ENCODE measurements around the gene USP17L13. TPM values are rescaled to one million over a fixed set of nuclear protein-coding genes. Genes with fewer than 3 reads are reported as not detected.
"Not testable (repeated sequence)": the region's sequence is repeated elsewhere in the genome, so short reads cannot be mapped to it uniquely, and the experiment has no call there.

The USP17L13 gene
- not detected for total RNA-seq
- not detected for polyA plus RNA-seq (ENCODE audit: insufficient read length in 2 of 2)
- long read RNA-seq, donor 1: 0 reads
- long read RNA-seq, donor 2: 0 reads
- long read RNA-seq, donor 3: 0 reads
- long read RNA-seq, donor 4: 0 reads

- WGBS (ENCODE audit: insufficient coverage): no CpG with 5 or more reads among the region's 14 CpGs
- H3K27me3 ChIP-seq (ENCODE audit: control insufficient read depth, insufficient read depth, low read length); H3K9me3 ChIP-seq (ENCODE audit: control insufficient read depth, insufficient read depth, low read length); DNase-seq (ENCODE audit: low read depth in 4 of 6, low spot score in 6 of 6); H3K4me3 ChIP-seq (ENCODE audit: low read depth, low read length); H3K36me3 ChIP-seq (ENCODE audit: control insufficient read depth, insufficient read depth, low read length); H3K27ac ChIP-seq (ENCODE audit: low read depth, low read length); H3K4me1 ChIP-seq (ENCODE audit: control insufficient read depth, insufficient read depth, low read length): not testable (repeated sequence)
Observed at GRCh38 chr4:9224596-9224995, at the start of gene USP17L13. Gene USP17L13, plus strand, starts transcription at chr4:9224896. Its CDS starts 0 bp downstream, at chr4:9224896.

GRCh38 chr4:9210357-9210756, 14.3 kb upstream of the USP17L13 start, which contains the start of gene USP17L10:
Gene USP17L10, plus strand, starts transcription at chr4:9210657. Its CDS starts 0 bp downstream, at chr4:9210657.
- no CpG with 5 or more reads among the region's 13 CpGs for WGBS (ENCODE audit: insufficient coverage)
- not testable (repeated sequence) for H3K4me3 ChIP-seq (ENCODE audit: low read depth, low read length); H3K27me3 ChIP-seq (ENCODE audit: control insufficient read depth, insufficient read depth, low read length)

GRCh38 chr4:9214701-9215100, 10.0 kb upstream of the USP17L13 start:
- H3K4me1 ChIP-seq (ENCODE audit: control insufficient read depth, insufficient read depth, low read length); H3K27ac ChIP-seq (ENCODE audit: low read depth, low read length); H3K27me3 ChIP-seq (ENCODE audit: control insufficient read depth, insufficient read depth, low read length); H3K36me3 ChIP-seq (ENCODE audit: control insufficient read depth, insufficient read depth, low read length); H3K9me3 ChIP-seq (ENCODE audit: control insufficient read depth, insufficient read depth, low read length); H3K4me3 ChIP-seq (ENCODE audit: low read depth, low read length); DNase-seq (ENCODE audit: low read depth in 4 of 6, low spot score in 6 of 6): not testable (repeated sequence)
- WGBS (ENCODE audit: insufficient coverage): 98% methylated on average over 5 of the region's 14 CpGs

More at GRCh38 chr4:9210357-9210756, 14.3 kb upstream of the USP17L13 start, which contains the start of gene USP17L10:
- H3K4me1 ChIP-seq (ENCODE audit: control insufficient read depth, insufficient read depth, low read length); DNase-seq (ENCODE audit: low read depth in 4 of 6, low spot score in 6 of 6); H3K9me3 ChIP-seq (ENCODE audit: control insufficient read depth, insufficient read depth, low read length); H3K36me3 ChIP-seq (ENCODE audit: control insufficient read depth, insufficient read depth, low read length); H3K27ac ChIP-seq (ENCODE audit: low read depth, low read length): not testable (repeated sequence)

- WGBS (ENCODE audit: insufficient coverage): no CpG with 5 or more reads among the region's 14 CpGs
- not testable (repeated sequence) for H3K27ac ChIP-seq (ENCODE audit: low read depth, low read length); DNase-seq (ENCODE audit: low read depth in 4 of 6, low spot score in 6 of 6); H3K9me3 ChIP-seq (ENCODE audit: control insufficient read depth, insufficient read depth, low read length); H3K4me3 ChIP-seq (ENCODE audit: low read depth, low read length); H3K27me3 ChIP-seq (ENCODE audit: control insufficient read depth, insufficient read depth, low read length); H3K36me3 ChIP-seq (ENCODE audit: control insufficient read depth, insufficient read depth, low read length); H3K4me1 ChIP-seq (ENCODE audit: control insufficient read depth, insufficient read depth, low read length)
Observed at GRCh38 chr4:9215105-9215504, 9.6 kb upstream of the USP17L13 start, which contains the start of gene USP17L11. Gene USP17L11, plus strand, starts transcription at chr4:9215405. Its CDS starts 0 bp downstream, at chr4:9215405.

- H3K4me3 ChIP-seq (ENCODE audit: low read depth, low read length); H3K36me3 ChIP-seq (ENCODE audit: control insufficient read depth, insufficient read depth, low read length); H3K27ac ChIP-seq (ENCODE audit: low read depth, low read length); DNase-seq (ENCODE audit: low read depth in 4 of 6, low spot score in 6 of 6); H3K4me1 ChIP-seq (ENCODE audit: control insufficient read depth, insufficient read depth, low read length); H3K9me3 ChIP-seq (ENCODE audit: control insufficient read depth, insufficient read depth, low read length); H3K27me3 ChIP-seq (ENCODE audit: control insufficient read depth, insufficient read depth, low read length): not testable (repeated sequence)
- no CpG with 5 or more reads among the region's 13 CpGs for WGBS (ENCODE audit: insufficient coverage)
Observed at GRCh38 chr4:9219852-9220251, 4.8 kb upstream of the USP17L13 start, which contains the start of gene USP17L12. Gene USP17L12, plus strand, starts transcription at chr4:9220152. Its CDS starts 0 bp downstream, at chr4:9220152.

- not testable (repeated sequence) for DNase-seq (ENCODE audit: low read depth in 4 of 6, low spot score in 6 of 6); H3K27ac ChIP-seq (ENCODE audit: low read depth, low read length); H3K4me3 ChIP-seq (ENCODE audit: low read depth, low read length); H3K4me1 ChIP-seq (ENCODE audit: control insufficient read depth, insufficient read depth, low read length); H3K9me3 ChIP-seq (ENCODE audit: control insufficient read depth, insufficient read depth, low read length); H3K27me3 ChIP-seq (ENCODE audit: control insufficient read depth, insufficient read depth, low read length); H3K36me3 ChIP-seq (ENCODE audit: control insufficient read depth, insufficient read depth, low read length)
- WGBS (ENCODE audit: insufficient coverage): no CpG with 5 or more reads among the region's 8 CpGs
Observed at GRCh38 chr4:9230249-9230648, 5.6 kb downstream of the USP17L13 start.

- H3K9me3 ChIP-seq (ENCODE audit: control insufficient read depth, insufficient read depth, low read length); H3K27ac ChIP-seq (ENCODE audit: low read depth, low read length); H3K36me3 ChIP-seq (ENCODE audit: control insufficient read depth, insufficient read depth, low read length); H3K4me1 ChIP-seq (ENCODE audit: control insufficient read depth, insufficient read depth, low read length); H3K27me3 ChIP-seq (ENCODE audit: control insufficient read depth, insufficient read depth, low read length); DNase-seq (ENCODE audit: low read depth in 4 of 6, low spot score in 6 of 6); H3K4me3 ChIP-seq (ENCODE audit: low read depth, low read length): not testable (repeated sequence)
- no CpG with 5 or more reads among the region's 15 CpGs for WGBS (ENCODE audit: insufficient coverage)
Observed at GRCh38 chr4:9234085-9234484, 9.4 kb downstream of the USP17L13 start, which contains the start of gene USP17L15. Gene USP17L15, plus strand, starts transcription at chr4:9234385. Its CDS starts 0 bp downstream, at chr4:9234385.

GRCh38 chr4:9238461-9238860, 13.8 kb downstream of the USP17L13 start:
- not testable (repeated sequence) for H3K36me3 ChIP-seq (ENCODE audit: control insufficient read depth, insufficient read depth, low read length); H3K27me3 ChIP-seq (ENCODE audit: control insufficient read depth, insufficient read depth, low read length); H3K4me3 ChIP-seq (ENCODE audit: low read depth, low read length); H3K27ac ChIP-seq (ENCODE audit: low read depth, low read length); H3K9me3 ChIP-seq (ENCODE audit: control insufficient read depth, insufficient read depth, low read length); H3K4me1 ChIP-seq (ENCODE audit: control insufficient read depth, insufficient read depth, low read length)
- 50% methylated on average over 2 of the region's 12 CpGs for WGBS (ENCODE audit: insufficient coverage)
- DNase-seq (ENCODE audit: low read depth in 4 of 6, low spot score in 6 of 6): peak in 1 of 6 donors; percentile 0

GRCh38 chr4:9243579-9243978, 18.9 kb downstream of the USP17L13 start, which contains the start of gene USP17L17:
Gene USP17L17, plus strand, starts transcription at chr4:9243879. Its CDS starts 0 bp downstream, at chr4:9243879.
- not testable (repeated sequence) for DNase-seq (ENCODE audit: low read depth in 4 of 6, low spot score in 6 of 6); H3K27me3 ChIP-seq (ENCODE audit: control insufficient read depth, insufficient read depth, low read length); H3K27ac ChIP-seq (ENCODE audit: low read depth, low read length); H3K36me3 ChIP-seq (ENCODE audit: control insufficient read depth, insufficient read depth, low read length); H3K4me3 ChIP-seq (ENCODE audit: low read depth, low read length); H3K4me1 ChIP-seq (ENCODE audit: control insufficient read depth, insufficient read depth, low read length); H3K9me3 ChIP-seq (ENCODE audit: control insufficient read depth, insufficient read depth, low read length)
- no CpG with 5 or more reads among the region's 14 CpGs for WGBS (ENCODE audit: insufficient coverage)

- H3K27ac ChIP-seq (ENCODE audit: low read depth, low read length); H3K36me3 ChIP-seq (ENCODE audit: control insufficient read depth, insufficient read depth, low read length); H3K4me3 ChIP-seq (ENCODE audit: low read depth, low read length); H3K27me3 ChIP-seq (ENCODE audit: control insufficient read depth, insufficient read depth, low read length); H3K9me3 ChIP-seq (ENCODE audit: control insufficient read depth, insufficient read depth, low read length); H3K4me1 ChIP-seq (ENCODE audit: control insufficient read depth, insufficient read depth, low read length): not testable (repeated sequence)
- DNase-seq (ENCODE audit: low read depth in 4 of 6, low spot score in 6 of 6): peak in 2 of 6 donors; percentile 0 to 1
- 94% methylated on average over 5 of the region's 26 CpGs for whole genome bisulfite sequencing (ENCODE audit: insufficient coverage)
Observed at GRCh38 chr4:9247953-9248680, 23.4 kb downstream of the USP17L13 start, which contains the start of gene USP17L18. Gene USP17L18, plus strand, starts transcription at chr4:9248630. Its CDS starts 0 bp downstream, at chr4:9248630.
